Heart right ventricle (tissue), 16 donors: Measurements from ENCODE around the gene CYP2F1. TPM values are rescaled to one million over a fixed set of nuclear protein-coding genes. Genes with fewer than 3 reads are reported as not detected.

ENCODE experiments used
- ATAC-seq, 8 donors: fragments of 200-7000 bp; cut with Tn5 transposase; one replicate each; pipeline ENCODE4 v1.9.1; 2020; ENCODE audit warnings: mild to moderate bottlenecking in 8 of 8, moderate library complexity in 8 of 8, moderate number of reproducible peaks in 1 of 8
- DNase-seq, 2 donors: peaks; one replicate each; pipeline ENCODE4 v3.0.0-alpha.2; 2020
- H3K27ac ChIP-seq, 10 donors: fragments of 200-600 bp; sonication (generic) in 2 of 10; one replicate each; pipeline versions ENCODE4 v1.5.0 to v1.8.0; 2020 to 2022; ENCODE audit warnings: mild to moderate bottlenecking in 3 of 10
- H3K27me3 ChIP-seq, 7 donors: fragments of 200-600 bp; one replicate each; pipeline ENCODE4 v1.8.0; 2021 to 2022; ENCODE audit warnings: mild to moderate bottlenecking in 2 of 7
- H3K36me3 ChIP-seq, 9 donors: fragments of 200-600 bp; sonication (generic) in 1 of 9; one replicate each; pipeline versions ENCODE4 v1.5.0 to v1.8.0; 2020 to 2022; ENCODE audit warnings: mild to moderate bottlenecking in 2 of 9
- H3K4me1 ChIP-seq, 9 donors: fragments of 200-600 bp; sonication (generic) in 1 of 9; one replicate each; pipeline versions ENCODE4 v1.5.0 to v1.8.0; 2020 to 2022; ENCODE audit warnings: mild to moderate bottlenecking in 4 of 9
- H3K4me3 ChIP-seq, 10 donors: fragments of 200-600 bp; sonication (generic) in 2 of 10; one replicate each; pipeline versions ENCODE4 v1.5.0 to v1.8.0; 2020 to 2022; ENCODE audit warnings: mild to moderate bottlenecking in 7 of 10, moderate library complexity in 2 of 10
- H3K9me3 ChIP-seq, 11 donors: fragments of 200-600 bp in 10 of 11; sonication (generic) in 2 of 11; one replicate each; pipeline versions ENCODE4 v1.5.0 to v1.8.0; 2013 to 2022; ENCODE audit warnings: mild to moderate bottlenecking in 2 of 11, control low read depth in 1 of 11, moderate library complexity in 1 of 11
- WGBS, 2 donors: extraction: QIAGEN DNeasy Blood & Tissue Kit; methylation state at CpG; one replicate each; pipeline ENCODE4 v1.1.7; 2013; ENCODE audit warnings: inconsistent platforms in 1 of 2; 5-methylcytosine and 5-hydroxymethylcytosine counted together
- intact Hi-C, 10 donors: fragments of 100-400 bp; cut with DNase I; formaldehyde crosslinking; loops; one replicate each; pipeline versions ENCODE4 v1.11.1 to v1.14.2; 2022
- polyA plus RNA-seq, 2 donors: library from polyadenylated mRNA; stranded (reverse); fragments of 200-250 nt; gene quantifications; one replicate each; pipeline ENCODE4 v1.2.3, GENCODE V29; 2013
- total RNA-seq, 10 donors: library from RNA; stranded (reverse); fragmentation: NEBNext Ultra II Directional in 3 of 10; extraction: Animal tissue kit (Norgen Biotek cat#: 25700) in 3 of 10; gene quantifications; one replicate each; pipeline versions ENCODE4 v1.2.1 to v1.2.4, GENCODE V29; 2021 to 2023
- TF ChIP-seq, protein P1 (sequence below), 9 donors: fragments of 200-600 bp; sonication (generic) in 2 of 9; IDR thresholded peaks; one replicate each; pipeline versions ENCODE4 v1.5.0 to v1.8.0; 2021 to 2022; ENCODE audit warnings: antibody characterized with exemption in 9 of 9, mild to moderate bottlenecking in 5 of 9, moderate library complexity in 1 of 9
- donor health status: Arrhythmogenic right ventricular cardiomyopathy.
- donor health status: ischemic (EF 13 %, LVEDD 7.1; RV severe dilation, severe dysfunction).
- donor health status: healthy with polysubstance abuse.
- donor health status: DM: no; HTN: yes; CAD: no.
- donor health status: DM: no; HTN: no; CAD: no.
- donor health status: ischemic (EF 25% LVEDD 6.9; RV normal size, moderate dysfunction).
- donor health status: ischemic (EF 25% LVEDD 5.7; RV mildly dilated, moderate dysfunction).
- donor health status: healthy.
- donor health status: DM: yes; HTN: yes; CAD: no.
- donor health status: Ischemic cardiomyopathy.
- donor health status: ischemic (EF 35%, LVEDD 5.7; RV mildly dilated, moderate dysfunction).
- donor health status: nonischemic (EF 11% LVEDD 7.7; RV severe dilation, severe dysfunction).
- donor health status: DM: yes; HTN: yes; CAD: no.
- donor health status: PGD.
- donor health status: ischemic (EF 29% LVEDD 5.4; RV normal size, mild dysfunction).
- donor health status: nonischemic (EF 23%, LVEDD 6.1; RV moderate dilation, normal function).

CYP2F1 gene
- total and polyA plus RNA-seq, 12 donors, result not detected

DNA sequence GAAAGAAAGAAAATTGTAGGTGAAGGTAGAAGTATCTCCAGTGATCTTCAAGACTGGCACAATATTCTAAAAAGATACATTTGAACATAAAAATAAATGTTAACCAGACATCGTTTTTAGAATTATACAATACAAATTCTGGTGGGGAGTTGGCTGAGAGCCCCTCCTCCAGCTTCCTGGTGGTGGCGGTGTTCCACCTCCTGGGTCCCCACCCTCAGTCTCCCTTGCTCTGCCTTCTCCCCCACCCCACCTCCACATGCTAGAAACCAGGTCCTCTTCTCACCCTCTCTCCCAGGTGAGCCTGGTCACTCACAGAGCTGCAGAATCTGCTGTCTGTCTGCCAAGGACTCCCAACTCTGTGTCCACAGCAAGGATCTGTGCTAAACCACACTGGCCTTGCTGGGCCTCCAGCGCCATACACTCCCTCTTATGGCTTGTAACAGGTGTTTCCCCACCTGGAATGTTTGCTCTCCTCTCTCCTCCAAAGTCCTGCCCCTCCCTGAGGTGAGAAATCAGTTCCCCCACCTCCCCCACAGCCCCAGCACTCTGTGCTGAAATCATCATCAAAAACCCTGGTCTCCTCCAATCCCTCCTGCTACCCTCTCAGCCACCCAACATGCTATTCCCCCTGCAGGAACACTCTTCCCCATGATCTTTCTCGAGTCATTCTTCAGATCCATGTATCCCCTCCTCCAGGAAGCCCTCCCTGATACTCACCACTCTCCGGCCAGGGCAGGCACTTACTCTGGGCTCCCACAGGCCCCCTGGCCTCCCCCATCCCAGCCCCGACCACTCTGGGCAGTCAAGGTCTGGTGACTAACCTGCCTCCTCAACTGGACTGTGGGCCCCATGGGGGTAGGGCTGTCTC, 58.3 kb downstream of the CYP2F1 start:
- Histone ChIP-seq H3K9me3 (no peaks in the 10 kb centered on the region), H3K4me1 (peaks cover 0 to 18% (median 0%) of the 10 kb centered on the region in 9 donors), H3K4me3 (no peak overlapping the region), H3K27ac (no peak overlapping the region), H3K27me3 (peaks cover 0 to 16% (median 4%) of the 10 kb centered on the region in 7 donors), H3K36me3 (no peaks in the 10 kb centered on the region)
- WGBS, 2 donors, result 64 to 68% methylated on average over 6 of the region's 6 CpGs
- TF ChIP-seq, protein P1, sequence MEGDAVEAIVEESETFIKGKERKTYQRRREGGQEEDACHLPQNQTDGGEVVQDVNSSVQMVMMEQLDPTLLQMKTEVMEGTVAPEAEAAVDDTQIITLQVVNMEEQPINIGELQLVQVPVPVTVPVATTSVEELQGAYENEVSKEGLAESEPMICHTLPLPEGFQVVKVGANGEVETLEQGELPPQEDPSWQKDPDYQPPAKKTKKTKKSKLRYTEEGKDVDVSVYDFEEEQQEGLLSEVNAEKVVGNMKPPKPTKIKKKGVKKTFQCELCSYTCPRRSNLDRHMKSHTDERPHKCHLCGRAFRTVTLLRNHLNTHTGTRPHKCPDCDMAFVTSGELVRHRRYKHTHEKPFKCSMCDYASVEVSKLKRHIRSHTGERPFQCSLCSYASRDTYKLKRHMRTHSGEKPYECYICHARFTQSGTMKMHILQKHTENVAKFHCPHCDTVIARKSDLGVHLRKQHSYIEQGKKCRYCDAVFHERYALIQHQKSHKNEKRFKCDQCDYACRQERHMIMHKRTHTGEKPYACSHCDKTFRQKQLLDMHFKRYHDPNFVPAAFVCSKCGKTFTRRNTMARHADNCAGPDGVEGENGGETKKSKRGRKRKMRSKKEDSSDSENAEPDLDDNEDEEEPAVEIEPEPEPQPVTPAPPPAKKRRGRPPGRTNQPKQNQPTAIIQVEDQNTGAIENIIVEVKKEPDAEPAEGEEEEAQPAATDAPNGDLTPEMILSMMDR (IDR thresholded peaks at IDR 0.05), result no peak
- intact Hi-C loops, result no loop called here
- ATAC-seq, result no peak
- DNase-seq, result no peak

DNA sequence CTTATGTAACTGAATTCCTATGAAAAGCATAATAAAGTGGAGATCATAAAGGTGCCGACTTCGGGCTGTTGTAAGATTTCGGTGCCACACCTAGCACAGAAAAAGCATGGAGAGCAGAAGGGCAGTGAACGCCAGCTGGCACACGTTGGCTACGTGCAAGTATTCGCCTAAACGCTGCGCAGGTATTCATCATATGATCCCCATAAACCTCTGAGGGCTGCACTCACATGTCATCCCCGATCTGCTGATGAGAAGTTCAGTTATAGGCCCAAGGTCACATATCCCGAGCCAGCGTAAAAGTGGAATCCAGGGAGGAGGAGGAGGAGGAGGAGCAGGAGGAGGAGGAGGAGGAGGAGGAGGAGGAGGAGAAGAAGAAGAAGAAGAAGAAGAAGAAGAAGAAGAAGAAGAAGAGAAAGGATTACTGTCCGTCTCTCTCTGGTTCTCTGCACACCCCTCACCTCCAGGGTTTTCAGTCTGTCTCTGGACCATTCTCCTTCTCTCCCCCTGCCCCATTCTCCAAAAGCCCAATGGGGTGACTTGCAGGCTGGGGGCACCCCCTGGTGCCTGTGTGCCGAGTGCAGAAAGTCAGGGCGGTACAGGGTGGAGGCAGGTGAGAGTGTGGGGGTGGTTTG, 60.2 kb downstream of the CYP2F1 start:
- intact Hi-C loops, result no loop called here
- TF ChIP-seq, protein P1 (IDR thresholded peaks at IDR 0.05), result no peak
- Histone ChIP-seq H3K27me3 (peaks cover 0 to 16% (median 4%) of the 10 kb centered on the region in 7 donors), H3K4me3 (no peak overlapping the region), H3K27ac (no peak overlapping the region), H3K36me3 (no peaks in the 10 kb centered on the region), H3K9me3 (no peaks in the 10 kb centered on the region), H3K4me1 (peaks cover 0 to 18% (median 0%) of the 10 kb centered on the region in 9 donors)
- 84 to 87% methylated on average over 15 of the region's 15 CpGs for WGBS, 2 donors
- DNase-seq, result no peak
- ATAC-seq, result no peak

DNA sequence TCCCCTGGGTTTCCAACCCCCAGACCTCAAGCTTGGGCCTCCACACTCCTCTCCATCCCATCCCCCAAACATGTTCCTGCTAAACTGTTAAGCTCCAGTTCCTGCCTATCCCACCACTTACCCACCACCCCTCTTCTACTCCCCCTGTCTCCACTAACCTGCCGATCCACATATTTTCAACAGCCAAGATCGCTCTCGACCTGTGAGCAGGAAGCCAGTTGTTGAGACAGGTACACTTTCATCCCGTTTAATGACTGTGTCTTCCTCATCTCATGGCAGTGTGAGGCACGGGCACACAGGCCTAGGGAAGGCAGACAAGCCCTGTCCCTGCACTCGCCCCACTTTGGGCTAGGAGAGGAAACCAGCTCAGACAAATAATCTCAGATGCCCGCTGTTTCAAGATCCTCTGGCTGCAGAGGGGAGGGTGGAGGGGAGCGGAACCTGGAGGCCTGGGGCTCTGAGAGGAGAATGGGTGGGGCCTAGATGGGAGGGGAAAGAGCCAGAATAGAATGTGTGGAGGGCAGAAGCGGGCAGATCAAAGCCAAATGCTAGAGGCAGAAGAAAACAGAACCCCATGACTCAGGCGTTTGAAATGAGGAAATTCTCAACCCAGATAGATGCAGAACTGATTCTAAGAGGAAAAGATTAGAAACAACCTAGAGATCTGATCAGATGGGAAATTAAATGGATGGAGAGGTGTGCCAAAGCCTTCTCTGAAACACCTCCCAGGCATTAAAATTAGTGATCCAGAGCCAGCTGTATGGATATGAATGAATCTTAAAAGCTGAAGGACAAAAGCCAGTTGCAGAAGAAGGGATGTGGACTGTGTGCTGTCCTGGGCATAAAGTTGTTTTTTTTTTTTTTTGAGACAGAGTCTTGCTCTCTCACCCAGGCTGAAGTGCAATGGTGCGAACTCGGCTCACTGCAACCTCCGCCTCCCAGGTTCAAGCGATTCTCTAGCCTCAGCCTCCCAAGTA, 61.9 kb downstream of the CYP2F1 start:
- no peaks in the 10 kb centered on the region for H3K36me3 ChIP-seq
- peaks cover 0 to 18% (median 0%) of the 10 kb centered on the region in 9 donors for H3K4me1 ChIP-seq
- DNase-seq, result no peak
- 32 to 35% methylated on average over 14 of the region's 14 CpGs for WGBS, 2 donors
- H3K4me3 ChIP-seq, result peak overlapping the region in 1 of 10 donors; percentile 31
- H3K27me3 ChIP-seq, result peaks cover 0 to 11% (median 4%) of the 10 kb centered on the region in 7 donors
- peak in 6 of 8 donors; percentile 38 to 82 (median 64) for ATAC-seq
- no peaks in the 10 kb centered on the region for H3K9me3 ChIP-seq
- TF ChIP-seq, protein P1 (IDR thresholded peaks at IDR 0.05), result no peak
- H3K27ac ChIP-seq, result peak overlapping the region in 1 of 10 donors; percentile 69
- intact Hi-C loops, result no loop called here

Other genes with a start within 250 kb of the CYP2F1 start
- not detected for gene CYP2A7, start 232.2 kb upstream of the CYP2F1 start, total RNA-seq
- not detected for gene CYP2A7, start 232.2 kb upstream of the CYP2F1 start, polyA plus RNA-seq
- gene CYP2B6, start 123.2 kb upstream of the CYP2F1 start, total RNA-seq, result not detected
- gene CYP2B6, start 123.2 kb upstream of the CYP2F1 start, polyA plus RNA-seq, result not detected
- not detected for gene CYP2A13, start 26.0 kb upstream of the CYP2F1 start, total RNA-seq
- gene CYP2A13, start 26.0 kb upstream of the CYP2F1 start, polyA plus RNA-seq, result not detected
- 1 to 10 TPM in 1 of 10 donors, under 1 TPM in 4, not detected in 5; 0.42 to 1.1 (median 0.59) TPM for gene CYP2S1, start 78.8 kb downstream of the CYP2F1 start, total RNA-seq
- gene CYP2S1, start 78.8 kb downstream of the CYP2F1 start, polyA plus RNA-seq, result under 1 TPM; 0.29 to 0.30 TPM
- gene AXL, start 104.8 kb downstream of the CYP2F1 start, total RNA-seq, result 10 to 100 TPM in 4 of 10 donors, 1 to 10 TPM in 6; 6.5 to 22.8 (median 9.8) TPM
- 10 to 100 TPM in 1 of 2 donors, 1 to 10 TPM in 1; 7.9 to 13.0 TPM for gene AXL, start 104.8 kb downstream of the CYP2F1 start, polyA plus RNA-seq
- gene HNRNPUL1, start 149.9 kb downstream of the CYP2F1 start, total RNA-seq, result 100 to 1,000 TPM; 101 to 151 (median 108) TPM
- gene HNRNPUL1, start 149.9 kb downstream of the CYP2F1 start, polyA plus RNA-seq, result 10 to 100 TPM; 55.5 to 65.6 TPM
- 10 to 100 TPM; 12.6 to 19.2 (median 16.4) TPM for gene CCDC97, start 195.7 kb downstream of the CYP2F1 start, total RNA-seq
- gene CCDC97, start 195.7 kb downstream of the CYP2F1 start, polyA plus RNA-seq, result 10 to 100 TPM; 11.3 to 11.5 TPM
- 10 to 100 TPM in 8 of 10 donors, 1 to 10 TPM in 2; 9.7 to 44.9 (median 13.2) TPM for gene TGFB1, start 239.5 kb downstream of the CYP2F1 start, total RNA-seq
- 10 to 100 TPM; 14.0 to 19.9 TPM for gene TGFB1, start 239.5 kb downstream of the CYP2F1 start, polyA plus RNA-seq
- gene B9D2, start 249.7 kb downstream of the CYP2F1 start, total RNA-seq, result 1 to 10 TPM in 9 of 10 donors, under 1 TPM in 1; 1.00 to 5.8 (median 2.3) TPM
- 10 to 100 TPM in 1 of 2 donors, 1 to 10 TPM in 1; 2.5 to 12.6 TPM for gene B9D2, start 249.7 kb downstream of the CYP2F1 start, polyA plus RNA-seq